HG02588 (cell line): ENCODE results near the gene BRSK2.

Experiments
- ATAC-seq: cut with Tn5 transposase; IDR thresholded peaks from one replicate; pipeline ENCODE4 v1.9.1; 2021; ENCODE audit warnings: mild to moderate bottlenecking, moderate library complexity; ENCODE audit not compliant: unreplicated experiment

The BRSK2 gene

GRCh38 chr11:1479006-1479677 lies 89.4 kb downstream of the BRSK2 start:
- ATAC-seq, result no peak

- ATAC-seq, result no peak
Observed at GRCh38 chr11:1479678-1480118, 90.0 kb downstream of the BRSK2 start.

GRCh38 chr11:1480191-1480554 lies 90.4 kb downstream of the BRSK2 start:
- ATAC-seq, result no peak

GRCh38 chr11:1480555-1481482 lies 91.1 kb downstream of the BRSK2 start:
- ATAC-seq, result no peak

- ATAC-seq, result no peak
Observed at GRCh38 chr11:1481483-1481825, 91.7 kb downstream of the BRSK2 start.

GRCh38 chr11:1481861-1482441 lies 92.2 kb downstream of the BRSK2 start:
- ATAC-seq, result no peak

GRCh38 chr11:1482581-1483444 lies 93.1 kb downstream of the BRSK2 start:
- no peak for ATAC-seq

GRCh38 chr11:1483445-1483961 lies 93.8 kb downstream of the BRSK2 start:
- ATAC-seq, result no peak

GRCh38 chr11:1484061-1484671 lies 94.4 kb downstream of the BRSK2 start:
- ATAC-seq, result no peak

GRCh38 chr11:1484695-1485503 lies 95.2 kb downstream of the BRSK2 start:
- ATAC-seq, result no peak

GRCh38 chr11:1485504-1485885 lies 95.8 kb downstream of the BRSK2 start:
- no peak for ATAC-seq

- no peak for ATAC-seq
Observed at GRCh38 chr11:1486054-1486825, 96.5 kb downstream of the BRSK2 start, which contains the start of gene MOB2. Gene MOB2, minus strand, starts transcription at chr11:1486779. Its CDS starts 223 bp downstream, at chr11:1486556.

GRCh38 chr11:1487091-1487850 lies 97.5 kb downstream of the BRSK2 start:
- no peak for ATAC-seq

GRCh38 chr11:1487851-1488574 lies 98.3 kb downstream of the BRSK2 start:
- ATAC-seq, result no peak

GRCh38 chr11:1488575-1489180 lies 98.9 kb downstream of the BRSK2 start:
- no peak for ATAC-seq

- ATAC-seq, result no peak
Observed at GRCh38 chr11:1490651-1491050, 100.9 kb downstream of the BRSK2 start.

GRCh38 chr11:1491379-1491778 lies 101.6 kb downstream of the BRSK2 start:
- no peak for ATAC-seq
